Measurements from ENCODE around the gene ABCA1.

DNA sequence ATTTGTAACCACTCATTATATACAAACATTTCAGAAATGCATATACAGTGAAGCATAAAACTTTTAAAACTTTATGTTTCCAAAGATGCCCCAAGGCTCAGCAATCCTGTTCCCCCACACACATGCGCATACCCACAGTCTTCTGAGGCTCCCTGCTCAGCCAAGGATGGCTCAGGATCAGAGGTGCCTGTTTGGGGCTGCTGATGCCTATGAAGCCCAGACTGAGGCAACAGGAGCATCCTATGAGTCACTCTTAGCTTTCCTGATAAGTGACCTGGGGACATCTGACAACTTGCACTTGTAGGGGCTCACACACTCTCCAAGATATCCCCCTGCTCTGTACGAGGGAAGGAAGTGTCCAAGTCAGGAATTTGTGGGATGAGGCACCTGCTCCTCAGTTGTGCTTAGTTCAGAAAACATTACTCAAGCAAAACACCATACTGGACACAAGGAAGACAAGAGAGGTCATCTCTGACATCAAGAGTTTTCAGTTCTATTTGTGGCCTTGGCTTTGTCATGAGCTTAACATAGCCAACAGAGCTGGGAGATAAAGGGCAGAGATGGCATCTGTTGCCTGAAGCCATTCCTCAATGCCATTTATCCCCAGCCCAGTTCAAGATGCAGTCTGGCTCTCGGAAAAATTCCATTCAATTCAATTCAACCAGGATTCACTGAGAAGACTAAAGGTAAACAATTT is 101.7 kb downstream of the ABCA1 start:
- TF ChIP-seq, protein P1, sequence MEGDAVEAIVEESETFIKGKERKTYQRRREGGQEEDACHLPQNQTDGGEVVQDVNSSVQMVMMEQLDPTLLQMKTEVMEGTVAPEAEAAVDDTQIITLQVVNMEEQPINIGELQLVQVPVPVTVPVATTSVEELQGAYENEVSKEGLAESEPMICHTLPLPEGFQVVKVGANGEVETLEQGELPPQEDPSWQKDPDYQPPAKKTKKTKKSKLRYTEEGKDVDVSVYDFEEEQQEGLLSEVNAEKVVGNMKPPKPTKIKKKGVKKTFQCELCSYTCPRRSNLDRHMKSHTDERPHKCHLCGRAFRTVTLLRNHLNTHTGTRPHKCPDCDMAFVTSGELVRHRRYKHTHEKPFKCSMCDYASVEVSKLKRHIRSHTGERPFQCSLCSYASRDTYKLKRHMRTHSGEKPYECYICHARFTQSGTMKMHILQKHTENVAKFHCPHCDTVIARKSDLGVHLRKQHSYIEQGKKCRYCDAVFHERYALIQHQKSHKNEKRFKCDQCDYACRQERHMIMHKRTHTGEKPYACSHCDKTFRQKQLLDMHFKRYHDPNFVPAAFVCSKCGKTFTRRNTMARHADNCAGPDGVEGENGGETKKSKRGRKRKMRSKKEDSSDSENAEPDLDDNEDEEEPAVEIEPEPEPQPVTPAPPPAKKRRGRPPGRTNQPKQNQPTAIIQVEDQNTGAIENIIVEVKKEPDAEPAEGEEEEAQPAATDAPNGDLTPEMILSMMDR (IDR thresholded peaks at IDR 0.05; ENCODE audit: low read depth, low read length), result no peak
- no peak for TF ChIP-seq POLR2A (IDR thresholded peaks at IDR 0.05; ENCODE audit: extremely low read depth, insufficient read length)
- TF ChIP-seq, protein P2, sequence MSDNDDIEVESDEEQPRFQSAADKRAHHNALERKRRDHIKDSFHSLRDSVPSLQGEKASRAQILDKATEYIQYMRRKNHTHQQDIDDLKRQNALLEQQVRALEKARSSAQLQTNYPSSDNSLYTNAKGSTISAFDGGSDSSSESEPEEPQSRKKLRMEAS (IDR thresholded peaks at IDR 0.05; ENCODE audit: low read depth, low read length), result no peak

Measured in NB4 (cell line).